Neuronal stem cell (in vitro differentiated cells): ENCODE measurements around the gene VAMP7.

ENCODE experiments used
- DNase-seq: peaks from one replicate; pipeline ENCODE4 v3.0.0-alpha.2; 2013; ENCODE audit warnings: low spot score
- H2AFZ ChIP-seq: one replicate; pipeline ENCODE4 v1.6.1; 2013; ENCODE audit warnings: mild to moderate bottlenecking, low read length, inconsistent platforms
- H2AK5ac ChIP-seq: 2 replicates; pipeline ENCODE4 v1.6.1; 2013; ENCODE audit warnings: low read depth, mild to moderate bottlenecking, inconsistent platforms, low read length, moderate library complexity, mixed read lengths
- H2BK120ac ChIP-seq: 2 replicates; pipeline ENCODE4 v1.6.1; 2013; ENCODE audit warnings: low read depth, mild to moderate bottlenecking, inconsistent platforms, low read length, moderate library complexity, mixed read lengths
- H2BK12ac ChIP-seq: one replicate; pipeline ENCODE4 v1.6.1; 2013; ENCODE audit warnings: low read length, inconsistent platforms
- H2BK15ac ChIP-seq: 2 replicates; pipeline ENCODE4 v1.6.1; 2013; ENCODE audit warnings: mild to moderate bottlenecking, low read length, inconsistent platforms, mixed read lengths
- H2BK5ac ChIP-seq: one replicate; pipeline ENCODE4 v1.6.1; 2013; ENCODE audit warnings: inconsistent platforms, mild to moderate bottlenecking, low read length, moderate library complexity
- H3K14ac ChIP-seq: one replicate; pipeline ENCODE4 v1.6.1; 2013; ENCODE audit warnings: low read length, inconsistent platforms
- H3K18ac ChIP-seq: 2 replicates; pipeline ENCODE4 v1.6.1; 2013; ENCODE audit warnings: low read length, inconsistent platforms
- H3K23ac ChIP-seq: 2 replicates; pipeline ENCODE4 v1.6.1; 2013; ENCODE audit warnings: low read depth, mild to moderate bottlenecking, mixed read lengths, low read length, inconsistent platforms; ENCODE audit not compliant: poor library complexity
- H3K27ac ChIP-seq: replicated peaks from 3 replicates; pipeline ENCODE4 v1.5.1; 2013; ENCODE audit warnings: low read length, inconsistent platforms
- H3K27me3 ChIP-seq, 3 experiments: 2 replicates each; pipeline ENCODE4 v1.6.1; 2013; ENCODE audit warnings: low read length in 3 of 3, mild to moderate bottlenecking in 2 of 3, inconsistent platforms in 1 of 3, low read depth in 1 of 3, mixed read lengths in 1 of 3, moderate library complexity in 1 of 3; ENCODE audit not compliant: control insufficient read depth in 3 of 3, insufficient read depth in 3 of 3
- H3K36me3 ChIP-seq, 2 donors: replicated peaks in 1 of 2; 2 replicates each; pipeline ENCODE4 v1.6.1; 2013; ENCODE audit warnings: low read length in 2 of 2; ENCODE audit not compliant: control insufficient read depth in 2 of 2, insufficient read depth in 2 of 2
- H3K4ac ChIP-seq: 2 replicates; pipeline ENCODE4 v1.6.1; 2013; ENCODE audit warnings: inconsistent platforms, mild to moderate bottlenecking, low read length, moderate library complexity
- H3K4me1 ChIP-seq, 2 donors: 1 replicate in 1 of 2; 2 replicates in 1 of 2; pipeline ENCODE4 v1.6.1; 2013; ENCODE audit warnings: low read length in 2 of 2, low read depth in 1 of 2; ENCODE audit not compliant: control insufficient read depth in 2 of 2, insufficient read depth in 1 of 2
- H3K4me2 ChIP-seq: one replicate; pipeline ENCODE4 v1.6.1; 2013; ENCODE audit warnings: mild to moderate bottlenecking, low read length, inconsistent platforms; ENCODE audit not compliant: insufficient read depth, poor library complexity, severe bottlenecking
- H3K4me3 ChIP-seq, 2 donors: 2 replicates each; pipeline ENCODE4 v1.5.1; 2013; ENCODE audit warnings: low read length in 2 of 2, mild to moderate bottlenecking in 2 of 2, inconsistent platforms in 1 of 2, moderate library complexity in 1 of 2
- H3K79me1 ChIP-seq: one replicate; pipeline ENCODE4 v1.6.1; 2013; ENCODE audit warnings: low read depth, mild to moderate bottlenecking, inconsistent platforms, low read length, moderate library complexity
- H3K9ac ChIP-seq: one replicate; pipeline ENCODE4 v1.6.1; 2013; ENCODE audit warnings: mild to moderate bottlenecking, low read depth, low read length, inconsistent platforms; ENCODE audit not compliant: poor library complexity
- H3K9me3 ChIP-seq, 2 donors: replicated peaks in 1 of 2; 2 replicates each; pipeline versions ENCODE3 to v1.6.1; 2013; ENCODE audit warnings: low read length in 2 of 2, mild to moderate bottlenecking in 2 of 2, inconsistent platforms in 1 of 2, low read depth in 1 of 2, mixed read lengths in 1 of 2, moderate library complexity in 1 of 2; ENCODE audit not compliant: control insufficient read depth in 2 of 2, insufficient read depth in 1 of 2
- H4K8ac ChIP-seq: one replicate; pipeline ENCODE4 v1.6.1; 2013; ENCODE audit warnings: low read depth, mild to moderate bottlenecking, inconsistent platforms, low read length, moderate library complexity
- H4K91ac ChIP-seq: one replicate; pipeline ENCODE4 v1.6.1; 2013; ENCODE audit warnings: low read length, low read depth, mild to moderate bottlenecking, inconsistent platforms; ENCODE audit not compliant: poor library complexity
- WGBS, 2 donors: extraction: QIAGEN DNeasy Blood & Tissue Kit; methylation state at CpG; one replicate each; pipeline ENCODE4 v1.1.7; 2013; ENCODE audit warnings: missing lambda C conversion rate in 2 of 2, mixed read lengths in 1 of 2; ENCODE audit not compliant: insufficient read length in 2 of 2, insufficient replicate concordance in 1 of 2; ENCODE audit errors: extremely low coverage in 2 of 2; 5-methylcytosine and 5-hydroxymethylcytosine counted together

VAMP7 gene

DNA sequence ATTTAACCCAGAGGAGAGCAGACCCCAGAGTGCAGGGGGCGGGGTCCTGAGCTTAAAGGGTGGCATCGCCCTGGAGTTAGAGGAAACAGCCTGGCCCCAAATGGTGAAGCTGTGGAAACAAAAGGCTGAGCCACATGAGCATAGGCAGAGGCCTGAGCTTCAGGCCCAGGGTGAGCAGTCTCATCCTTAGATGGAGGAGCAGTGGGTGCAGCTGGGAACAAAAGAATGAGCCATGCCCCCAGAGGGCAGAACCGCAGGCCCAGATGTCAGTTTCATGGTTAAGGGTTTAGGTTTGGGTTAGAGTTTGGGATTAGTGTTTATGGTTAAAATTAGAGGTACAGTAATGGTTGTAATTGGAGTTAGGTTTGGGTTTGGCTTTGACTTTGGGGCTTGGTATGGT, 71.9 kb downstream of the VAMP7 start:
- peaks cover 0 to 18% of the 10 kb centered on the region in 2 donors for H3K9me3 ChIP-seq
- H3K4me3 ChIP-seq = no peak overlapping the region
- DNase-seq = no peak
- H3K79me1 ChIP-seq = no peaks in the 10 kb centered on the region
- no peak overlapping the region for H2AK5ac ChIP-seq
- no peak overlapping the region for H3K4ac ChIP-seq
- H3K27me3 ChIP-seq = no peaks in the 10 kb centered on the region
- H2BK15ac ChIP-seq = no peak overlapping the region
- H4K91ac ChIP-seq = no peak overlapping the region
- H3K4me2 ChIP-seq = no peak overlapping the region
- no peaks in the 10 kb centered on the region for H3K4me1 ChIP-seq
- H2BK120ac ChIP-seq = no peak overlapping the region
- H2BK5ac ChIP-seq = no peak overlapping the region
- H3K36me3 ChIP-seq = no peaks in the 10 kb centered on the region
- no peak overlapping the region for H2AFZ ChIP-seq
- no peak overlapping the region for H3K23ac ChIP-seq
- H3K18ac ChIP-seq = no peak overlapping the region
- no peak overlapping the region for H3K27ac ChIP-seq
- H2BK12ac ChIP-seq = no peak overlapping the region
- no peak overlapping the region for H3K14ac ChIP-seq
- no CpG with 5 or more reads among the region's 3 CpGs for WGBS, 2 donors
- H3K9ac ChIP-seq = no peak overlapping the region
- H4K8ac ChIP-seq = no peak overlapping the region

DNA sequence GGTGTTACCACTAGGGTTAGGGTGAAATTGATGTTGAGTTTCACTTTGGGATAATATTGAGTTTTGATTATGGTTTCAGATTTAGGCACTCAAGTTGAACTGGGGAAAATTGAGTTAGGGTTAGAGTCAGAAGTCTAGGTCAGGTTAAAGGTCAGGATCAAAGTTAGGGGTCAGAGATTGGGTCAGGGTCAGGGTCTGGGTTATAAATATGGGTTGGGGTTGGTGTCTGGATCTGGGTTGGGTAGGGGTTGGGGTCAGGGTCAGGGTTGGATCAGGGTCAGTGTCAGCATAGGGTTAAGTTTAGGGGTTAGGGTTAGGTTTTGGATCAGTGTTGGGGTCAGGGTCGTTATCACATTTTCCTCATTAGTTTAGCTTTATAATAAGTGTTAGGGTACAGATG, 73.6 kb downstream of the VAMP7 start:
- Histone ChIP-seq H3K9me3 (peaks cover 0 to 17% of the 10 kb centered on the region in 2 donors), H3K23ac (no peak overlapping the region), H3K36me3 (no peaks in the 10 kb centered on the region), H2BK120ac (no peak overlapping the region), H3K27ac (no peak overlapping the region), H4K8ac (no peak overlapping the region), H3K18ac (no peak overlapping the region), H2BK15ac (no peak overlapping the region), H3K14ac (no peak overlapping the region), H2AFZ (no peak overlapping the region), H3K4me3 (no peak overlapping the region), H3K4ac (no peak overlapping the region), H2AK5ac (no peak overlapping the region), H3K27me3 (peaks cover 0 to 4% (median 0%) of the 10 kb centered on the region in 3 experiments), H4K91ac (no peak overlapping the region), H3K79me1 (no peaks in the 10 kb centered on the region), H3K9ac (no peak overlapping the region), H3K4me1 (no peaks in the 10 kb centered on the region), H2BK12ac (no peak overlapping the region), H3K4me2 (no peak overlapping the region), H2BK5ac (no peak overlapping the region)
- no peak for DNase-seq
- no CpG with 5 or more reads among the region's 1 CpG for WGBS, 2 donors

DNA sequence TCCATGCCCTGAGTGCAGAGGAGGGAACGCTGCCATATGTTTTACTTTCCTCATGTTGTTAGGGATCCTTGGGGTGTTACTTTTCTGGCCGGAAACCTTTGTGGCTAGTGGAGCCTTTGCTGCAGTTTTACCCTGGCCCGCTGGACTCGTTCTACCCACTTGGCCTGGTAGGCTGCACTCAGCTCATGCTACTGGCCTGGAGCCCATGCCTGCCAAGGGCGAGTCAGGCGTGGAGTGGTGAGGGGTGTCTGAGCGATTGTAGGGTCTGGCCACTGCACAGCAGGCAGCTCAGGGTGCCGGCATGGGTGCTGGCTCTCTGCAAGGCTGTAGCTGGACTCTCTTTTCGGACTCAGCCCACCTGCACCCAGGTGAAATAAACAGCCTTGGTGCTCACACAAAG, 75.0 kb downstream of the VAMP7 start:
- H2AFZ ChIP-seq = no peak overlapping the region
- H4K91ac ChIP-seq = no peak overlapping the region
- peaks cover 0 to 4% (median 0%) of the 10 kb centered on the region in 3 experiments for H3K27me3 ChIP-seq
- WGBS, 2 donors = no CpG with 5 or more reads among the region's 9 CpGs
- H3K27ac ChIP-seq = no peak overlapping the region
- no peak overlapping the region for H2BK15ac ChIP-seq
- no peak overlapping the region for H3K4me2 ChIP-seq
- no peak overlapping the region for H2AK5ac ChIP-seq
- no peak overlapping the region for H3K9ac ChIP-seq
- H3K79me1 ChIP-seq = no peaks in the 10 kb centered on the region
- H3K4me3 ChIP-seq = no peak overlapping the region
- H4K8ac ChIP-seq = no peak overlapping the region
- peaks cover 0 to 10% of the 10 kb centered on the region in 2 donors for H3K9me3 ChIP-seq
- no peaks in the 10 kb centered on the region for H3K4me1 ChIP-seq
- H2BK120ac ChIP-seq = no peak overlapping the region
- H3K18ac ChIP-seq = no peak overlapping the region
- no peaks in the 10 kb centered on the region for H3K36me3 ChIP-seq
- H2BK5ac ChIP-seq = no peak overlapping the region
- DNase-seq = no peak
- no peak overlapping the region for H3K4ac ChIP-seq
- no peak overlapping the region for H3K14ac ChIP-seq
- no peak overlapping the region for H3K23ac ChIP-seq
- no peak overlapping the region for H2BK12ac ChIP-seq

DNA sequence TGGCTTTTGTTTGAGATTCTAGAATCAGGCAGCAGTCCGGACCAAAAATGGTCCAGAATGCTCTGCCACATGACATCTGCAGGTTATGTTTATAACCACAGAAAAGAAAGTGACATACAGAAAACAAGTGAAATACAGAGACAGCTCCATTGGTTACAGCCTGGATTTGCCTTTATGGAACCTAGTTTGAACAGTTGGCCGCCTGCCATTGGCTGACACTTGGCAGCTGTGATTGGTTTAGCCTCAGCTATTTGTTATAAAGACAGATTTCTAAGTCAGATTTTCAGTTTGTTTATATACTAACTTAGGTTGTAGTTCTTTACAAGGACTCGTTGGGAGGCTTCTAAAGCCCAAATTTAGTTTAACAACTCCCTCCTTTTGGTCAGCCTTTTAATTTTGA, 75.5 kb downstream of the VAMP7 start:
- no peak overlapping the region for H2AK5ac ChIP-seq
- H2AFZ ChIP-seq = no peak overlapping the region
- no peak overlapping the region for H2BK15ac ChIP-seq
- no peak overlapping the region for H3K9ac ChIP-seq
- H3K4me3 ChIP-seq = no peak overlapping the region
- H2BK5ac ChIP-seq = no peak overlapping the region
- H3K27ac ChIP-seq = no peak overlapping the region
- H4K91ac ChIP-seq = no peak overlapping the region
- no peaks in the 10 kb centered on the region for H3K4me1 ChIP-seq
- H2BK12ac ChIP-seq = no peak overlapping the region
- peaks cover 0 to 4% (median 0%) of the 10 kb centered on the region in 3 experiments for H3K27me3 ChIP-seq
- H3K4ac ChIP-seq = no peak overlapping the region
- H3K4me2 ChIP-seq = no peak overlapping the region
- H4K8ac ChIP-seq = no peak overlapping the region
- H3K14ac ChIP-seq = no peak overlapping the region
- no peak overlapping the region for H3K23ac ChIP-seq
- no peaks in the 10 kb centered on the region for H3K79me1 ChIP-seq
- no CpG with 5 or more reads among the region's 3 CpGs for WGBS, 2 donors
- H3K9me3 ChIP-seq = peaks cover 0 to 8% of the 10 kb centered on the region in 2 donors
- no peaks in the 10 kb centered on the region for H3K36me3 ChIP-seq
- no peak for DNase-seq
- no peak overlapping the region for H2BK120ac ChIP-seq
- no peak overlapping the region for H3K18ac ChIP-seq
